ENCODE data around the gene AMMECR1. TPM values are rescaled to one million over a fixed set of nuclear protein-coding genes. Genes with fewer than 3 reads are reported as not detected.

Gene AMMECR1
- total and polyA plus RNA-seq, 2 of the 8 experiments (the other 6 are each of a cell fraction or from before 2014, with no cell fraction given) = 10.2 to 21.2 TPM

DNA sequence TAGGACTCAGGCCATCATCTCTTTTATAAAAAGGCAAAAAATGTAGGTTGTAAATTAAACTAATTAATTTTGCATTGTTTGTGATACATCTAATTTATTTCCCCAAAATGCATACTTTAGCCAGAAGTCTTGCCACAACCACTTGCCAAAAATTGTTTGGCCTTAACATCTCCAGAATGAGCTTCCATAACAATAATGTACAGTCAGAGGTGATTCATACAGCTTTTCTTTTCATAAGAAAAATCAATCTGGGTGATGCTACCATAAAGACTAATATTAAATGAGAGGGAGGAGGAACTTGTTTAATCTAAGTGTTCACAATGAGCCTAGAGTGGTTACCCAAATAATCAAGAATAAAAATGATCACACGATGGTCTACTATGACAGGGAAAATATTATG is 59.3 kb downstream of the AMMECR1 start:
- Histone ChIP-seq H3K4me2 (ENCODE audit: insufficient read depth in 1 of 2, low read depth in 2 of 2, low read length in 2 of 2) (no peak overlapping the region), H2BK12ac (ENCODE audit: low read depth, low read length) (no peak overlapping the region), H3K4me1 (replicated peaks in 1 of 4; ENCODE audit: control insufficient read depth in 3 of 4, insufficient read depth in 4 of 4, low read length in 3 of 4) (no peaks in the 10 kb centered on the region; a peak in 1 of 7 replicates), H3K36me3 (ENCODE audit: control insufficient read depth in 2 of 4, insufficient read depth in 4 of 4, low read length in 3 of 4) (no peaks in the 10 kb centered on the region), H2BK15ac (ENCODE audit: low read length) (no peak overlapping the region), H2AFZ (ENCODE audit: low read length) (no peak overlapping the region), H3K9me3 (ENCODE audit: insufficient read depth in 2 of 2, low read depth in 1 of 2, low read length in 1 of 2) (no peaks in the 10 kb centered on the region), H3K14ac (ENCODE audit: insufficient read length) (no peak overlapping the region), H4K8ac (ENCODE audit: extremely low read depth, insufficient read depth, low read length) (no peak overlapping the region), H3K27me3 (replicated peaks in 1 of 4; ENCODE audit: control insufficient read depth in 3 of 4, extremely low read depth in 1 of 4, insufficient read depth in 3 of 4, low read length in 3 of 4) (no peaks in the 10 kb centered on the region), H3K27ac (ENCODE audit: low read depth, low read length) (no peak overlapping the region), H3K79me1 (ENCODE audit: low read depth, low read length) (no peaks in the 10 kb centered on the region), H4K5ac (ENCODE audit: insufficient read length, low read depth, low read length) (no peak overlapping the region), H3K9ac (replicated peaks in 1 of 4; ENCODE audit: extremely low read depth in 1 of 4, low read depth in 3 of 4, low read length in 3 of 4) (no peak overlapping the region), H2BK20ac (ENCODE audit: low read length) (no peak overlapping the region), H4K20me1 (replicated peaks in 1 of 2; ENCODE audit: control insufficient read depth in 1 of 2, insufficient read depth in 2 of 2, low read length in 2 of 2) (no peaks in the 10 kb centered on the region), H2BK5ac (ENCODE audit: low read depth, low read length) (no peak overlapping the region), H3K18ac (ENCODE audit: extremely low read depth, low read length) (no peak overlapping the region), H3K56ac (replicated peaks; ENCODE audit: insufficient read length, low read depth, low read length) (no peak overlapping the region), H3K4me3 (ENCODE audit: extremely low read depth in 1 of 4, insufficient read depth in 2 of 4, low read depth in 3 of 4, low read length in 4 of 4) (no peak overlapping the region), H4K91ac (replicated peaks; ENCODE audit: insufficient read length, low read length) (no peak overlapping the region), H2AK5ac (ENCODE audit: low read depth, low read length) (no peak overlapping the region), H3K23ac (ENCODE audit: insufficient read length) (no peak overlapping the region), H3K23me2 (ENCODE audit: low read depth, low read length) (no peaks in the 10 kb centered on the region), H2BK120ac (replicated peaks; ENCODE audit: low read depth, low read length) (no peak overlapping the region), H3K4ac (replicated peaks; ENCODE audit: insufficient read length, low read depth, low read length) (no peak overlapping the region), H3K79me2 (ENCODE audit: control insufficient read depth in 1 of 2, insufficient read depth in 2 of 2, low read length in 2 of 2) (no peaks in the 10 kb centered on the region; a peak in 1 of 4 replicates)
- FAIRE-seq = no peak
- WGBS, 2 experiments (ENCODE audit: extremely low coverage in 1 of 2, insufficient coverage in 1 of 2, insufficient read length in 1 of 2, insufficient replicate concordance in 2 of 2, low coverage in 1 of 2, low lambda C conversion rate in 2 of 2, missing lambda C conversion rate in 1 of 2) = 86% methylated on average over 1 of the region's 1 CpG; no CpG with 5 or more reads in 1 of the 2 experiments
- POLR2A ChIA-PET (ENCODE audit: partially characterized antibody) = no interaction called here
- no peak for DNase-seq (ENCODE audit: low read depth in 1 of 2, low spot score in 2 of 2)
- TF ChIP-seq POLR2A (IDR thresholded peaks at IDR 0.05; ENCODE audit: control extremely low read depth in 1 of 2, low read depth in 2 of 2, low read length in 2 of 2) (no peak), EGR1 (IDR thresholded peaks at IDR 0.05; ENCODE audit: borderline replicate concordance, low read depth, low read length) (no peak)
- CTCF ChIA-PET (ENCODE audit: partially characterized antibody) = no interaction called here
